Ishikawa (cell line): ENCODE data around the gene SFT2D2.

Source experiments
- EP300 ChIP-seq: IDR thresholded peaks from 2 replicates; pipeline ENCODE4 v1.6.1; 2012; ENCODE audit warnings: borderline replicate concordance
- FOXM1 ChIP-seq: IDR thresholded peaks from 2 replicates; pipeline ENCODE4 v1.6.1; 2012; ENCODE audit warnings: low read depth, borderline replicate concordance
- MAX ChIP-seq: IDR thresholded peaks from 2 replicates; pipeline ENCODE4 v1.6.1; 2012
- REST ChIP-seq: IDR thresholded peaks from 2 replicates; pipeline ENCODE4 v1.6.1; 2012; ENCODE audit warnings: low read depth, mild to moderate bottlenecking

- TF ChIP-seq FOXM1: no peak
- TF ChIP-seq REST: no peak
- no peak for TF ChIP-seq EP300
- no peak for TF ChIP-seq MAX
Measured at GRCh38 chr1:168288311-168289052, 62.7 kb downstream of the SFT2D2 start.
